SK-N-SH treated with all-trans-retinoic acid at 6 μM for 48 hours (cell line): ENCODE measurements around the gene RASSF6.
"Not testable (repeated sequence)": the region's sequence is repeated elsewhere in the genome, so short reads cannot be mapped to it uniquely, and the experiment has no call there.

Experiments
- ARNTL ChIP-seq: fragments of 450-650 bp; formaldehyde crosslinking; IDR thresholded peaks from 2 replicates; pipeline ENCODE4 v1.5.0; 2020; ENCODE audit warnings: low read depth, mild to moderate bottlenecking, moderate library complexity, borderline replicate concordance
- CSDC2 ChIP-seq: fragments of 250-450 bp; sonication (Bioruptor Pico); IDR thresholded peaks from 2 replicates; pipeline ENCODE4 v1.5.0; 2020; ENCODE audit warnings: mild to moderate bottlenecking, moderate library complexity
- PATZ1 ChIP-seq: fragments of 250-450 bp; sonication (Bioruptor Pico); IDR thresholded peaks from 2 replicates; pipeline ENCODE4 v1.8.0; 2020; ENCODE audit warnings: mild to moderate bottlenecking, moderate library complexity, borderline replicate concordance
- POU6F1 ChIP-seq: fragments of 250-450 bp; sonication (Bioruptor Pico); IDR thresholded peaks from 2 replicates; pipeline ENCODE4 v1.8.0; 2021; ENCODE audit warnings: low read depth, mild to moderate bottlenecking, moderate library complexity, borderline replicate concordance
- SNAI2 ChIP-seq: fragments of 250-450 bp; sonication (Bioruptor Pico); IDR thresholded peaks from 2 replicates; pipeline ENCODE4 v1.5.0; 2020; ENCODE audit warnings: mild to moderate bottlenecking, moderate library complexity
- ZNF565 ChIP-seq: fragments of 450-650 bp; formaldehyde crosslinking; conservative IDR thresholded peaks from 2 replicates; pipeline ENCODE4 v1.5.0; 2020; ENCODE audit warnings: low read depth, mild to moderate bottlenecking, moderate library complexity

GRCh38 chr4:73665924-73666323 lies 45.7 kb upstream of the RASSF6 start:
- not testable (repeated sequence) for TF ChIP-seq ARNTL (CRISPR knock-in tag); PATZ1 (CRISPR knock-in tag); SNAI2 (CRISPR knock-in tag); ZNF565 (CRISPR knock-in tag); CSDC2 (CRISPR knock-in tag); POU6F1
